Measurements from ENCODE around the gene GAST. TPM values are rescaled to one million over a fixed set of nuclear protein-coding genes. Genes with fewer than 3 reads are reported as not detected.

Gene GAST
- total and polyA plus RNA-seq, 2 of the 4 experiments (the other 2 are of a cell fraction): not detected

GRCh38 chr17:41695954-41696757, 16.0 kb upstream of the GAST start:
- Histone ChIP-seq H4K20me1 (ENCODE audit: insufficient read depth, low read length) (peaks cover 51% of the 10 kb centered on the region), H2BK20ac (ENCODE audit: low read depth, low read length) (no peak overlapping the region; the same call in 1 of the 2 replicates), H3K4me3 (ENCODE audit: insufficient read depth, low read depth, low read length) (no peak overlapping the region), H2AK9ac (replicated peaks; ENCODE audit: low read depth, low read length, poor library complexity) (no peak overlapping the region), H3K27ac (ENCODE audit: insufficient read depth, low read length) (no peak overlapping the region), H2BK120ac (ENCODE audit: low read depth, low read length) (no peak overlapping the region), H4K8ac (ENCODE audit: low read depth in 2 of 2, low read length in 2 of 2) (no peak overlapping the region), H3K9me1 (ENCODE audit: insufficient read depth, low read length) (peaks cover 21% of the 10 kb centered on the region), H2AK5ac (ENCODE audit: low read depth, low read length) (peak overlapping the region; percentile 86), H3K36me3 (ENCODE audit: control insufficient read depth, insufficient read depth, low read length) (peaks cover 31% of the 10 kb centered on the region), H3K56ac (ENCODE audit: extremely low read depth, insufficient read depth, low read length) (no peak overlapping the region), H3K79me1 (ENCODE audit: low read depth in 1 of 2, low read length in 2 of 2) (peaks cover 9 to 27% of the 10 kb centered on the region in 2 experiments), H3K9ac (ENCODE audit: low read depth, low read length) (no peak overlapping the region), H3K14ac (replicated peaks; ENCODE audit: low read depth, low read length) (no peak overlapping the region), H2BK15ac (ENCODE audit: low read depth, low read length) (no peak overlapping the region), H2BK5ac (ENCODE audit: low read depth, low read length, poor library complexity, severe bottlenecking) (no peak overlapping the region), H3K18ac (ENCODE audit: low read depth, low read length) (no peak overlapping the region), H2AFZ (replicated peaks; ENCODE audit: low read length, poor library complexity) (no peak overlapping the region), H3K4me2 (ENCODE audit: low read depth, low read length) (no peak overlapping the region), H4K5ac (ENCODE audit: low read depth, low read length) (no peak overlapping the region), H4K91ac (ENCODE audit: insufficient read depth, low read depth, low read length) (no peak overlapping the region), H3K23ac (ENCODE audit: low read depth, low read length) (no peak overlapping the region), H3K27me3 (ENCODE audit: control insufficient read depth, insufficient read depth, low read length) (no peaks in the 10 kb centered on the region), H3K9me3 (ENCODE audit: control insufficient read depth, insufficient read depth, low read length) (no peaks in the 10 kb centered on the region), H3K4me1 (ENCODE audit: control insufficient read depth, insufficient read depth, low read length) (peaks cover 4% of the 10 kb centered on the region; the same call in 1 of the 2 replicates), H3K4ac (ENCODE audit: low read depth, low read length) (peak overlapping the region; percentile 39; the same call in 1 of the 2 replicates)
- DNase-seq: peak; percentile 83
- ChIA-PET CTCF (interaction anchor here (1.1 to 1.3 kb wide), 2 partner anchors 9 to 15 kb away, joined by 4 to 5 read pairs; no protein-coding TSS in a partner anchor), POLR2A (ENCODE audit: unreplicated experiment) (no interaction called here)
- dilution Hi-C loops (cut with HindIII; ENCODE audit: low sequenced_read_pairs, unreplicated experiment) (no loop called here), in situ Hi-C loops (cut with MboI; ENCODE audit: low sequenced_read_pairs) (no loop called here), intact Hi-C loops (cut with micrococcal nuclease) (no loop called here)
- peak; percentile 64 for ATAC-seq (ENCODE audit: low read depth)
- BruUV-seq (replicated peaks): no TSS peak
- WGBS, 2 experiments (ENCODE audit: extremely low coverage in 2 of 2, insufficient read length in 1 of 2): 24% methylated on average over 5 of the region's 11 CpGs; no CpG with 5 or more reads in 1 of the 2 experiments
- TF ChIP-seq SMC3 (IDR thresholded peaks at IDR 0.05; ENCODE audit: low read depth, low read length): peak; percentile 48
- TF ChIP-seq POLR2A (IDR thresholded peaks at IDR 0.05; ENCODE audit: low read depth, low read length): peak; percentile 33; the same call in 1 of the 2 replicates
- TF ChIP-seq RCOR1 (IDR thresholded peaks at IDR 0.05; ENCODE audit: insufficient replicate concordance, low read length): no peak
- no peak for TF ChIP-seq CEBPB (IDR thresholded peaks at IDR 0.05; ENCODE audit: low read depth, low read length)
- no peak for TF ChIP-seq MXI1 (IDR thresholded peaks at IDR 0.05; ENCODE audit: borderline replicate concordance, low read depth, low read length)
- TF ChIP-seq, protein P1, sequence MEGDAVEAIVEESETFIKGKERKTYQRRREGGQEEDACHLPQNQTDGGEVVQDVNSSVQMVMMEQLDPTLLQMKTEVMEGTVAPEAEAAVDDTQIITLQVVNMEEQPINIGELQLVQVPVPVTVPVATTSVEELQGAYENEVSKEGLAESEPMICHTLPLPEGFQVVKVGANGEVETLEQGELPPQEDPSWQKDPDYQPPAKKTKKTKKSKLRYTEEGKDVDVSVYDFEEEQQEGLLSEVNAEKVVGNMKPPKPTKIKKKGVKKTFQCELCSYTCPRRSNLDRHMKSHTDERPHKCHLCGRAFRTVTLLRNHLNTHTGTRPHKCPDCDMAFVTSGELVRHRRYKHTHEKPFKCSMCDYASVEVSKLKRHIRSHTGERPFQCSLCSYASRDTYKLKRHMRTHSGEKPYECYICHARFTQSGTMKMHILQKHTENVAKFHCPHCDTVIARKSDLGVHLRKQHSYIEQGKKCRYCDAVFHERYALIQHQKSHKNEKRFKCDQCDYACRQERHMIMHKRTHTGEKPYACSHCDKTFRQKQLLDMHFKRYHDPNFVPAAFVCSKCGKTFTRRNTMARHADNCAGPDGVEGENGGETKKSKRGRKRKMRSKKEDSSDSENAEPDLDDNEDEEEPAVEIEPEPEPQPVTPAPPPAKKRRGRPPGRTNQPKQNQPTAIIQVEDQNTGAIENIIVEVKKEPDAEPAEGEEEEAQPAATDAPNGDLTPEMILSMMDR (conservative IDR thresholded peaks at IDR 0.05; ENCODE audit: low read depth, low read length): peak; percentile 83
- no peak for TF ChIP-seq ELK1 (IDR thresholded peaks at IDR 0.05; ENCODE audit: borderline replicate concordance, low read depth, low read length)
- TF ChIP-seq, protein P2, sequence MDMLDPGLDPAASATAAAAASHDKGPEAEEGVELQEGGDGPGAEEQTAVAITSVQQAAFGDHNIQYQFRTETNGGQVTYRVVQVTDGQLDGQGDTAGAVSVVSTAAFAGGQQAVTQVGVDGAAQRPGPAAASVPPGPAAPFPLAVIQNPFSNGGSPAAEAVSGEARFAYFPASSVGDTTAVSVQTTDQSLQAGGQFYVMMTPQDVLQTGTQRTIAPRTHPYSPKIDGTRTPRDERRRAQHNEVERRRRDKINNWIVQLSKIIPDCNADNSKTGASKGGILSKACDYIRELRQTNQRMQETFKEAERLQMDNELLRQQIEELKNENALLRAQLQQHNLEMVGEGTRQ (IDR thresholded peaks at IDR 0.05; ENCODE audit: low read depth, low read length): no peak
- TF ChIP-seq NFE2L2 (IDR thresholded peaks at IDR 0.05; ENCODE audit: low read depth, low read length): no peak
- TF ChIP-seq RFX5 (IDR thresholded peaks at IDR 0.05; ENCODE audit: low read depth, low read length): no peak
- peak; percentile 34; the same call in 1 of the 2 replicates for TF ChIP-seq RAD21 (IDR thresholded peaks at IDR 0.05; ENCODE audit: low read length)
- no peak for TF ChIP-seq BHLHE40 (IDR thresholded peaks at IDR 0.05; ENCODE audit: low read depth, low read length)
- peak; percentile 41; the same call in 1 of the 2 replicates for TF ChIP-seq MAZ (IDR thresholded peaks at IDR 0.05; ENCODE audit: borderline replicate concordance, low read depth, low read length)
- no peak for TF ChIP-seq MAFK (IDR thresholded peaks at IDR 0.05; ENCODE audit: low read depth, low read length)
